HG02763 (cell line): ENCODE results near the gene TMEM132D.
A peak's percentile ranks its signal among the peaks of the same experiment; 100 is the strongest.
"Not testable (repeated sequence)": the region's sequence is repeated elsewhere in the genome, so short reads cannot be mapped to it uniquely, and the experiment has no call there.

Source experiments
- ATAC-seq: cut with Tn5 transposase; IDR thresholded peaks from one replicate; pipeline ENCODE4 v1.9.1; 2021; ENCODE audit warnings: mild to moderate bottlenecking, moderate library complexity; ENCODE audit not compliant: unreplicated experiment

The TMEM132D gene

GRCh38 chr12:129903956-129904829 is at the start of gene TMEM132D:
TMEM132D (minus strand) TSS chr12:129904025.
- ATAC-seq, result no peak

- no peak for ATAC-seq
Observed at GRCh38 chr12:129949651-129950050, 45.8 kb upstream of the TMEM132D start.

GRCh38 chr12:129941618-129942017 is 37.8 kb upstream of the TMEM132D start:
- ATAC-seq, result no peak

GRCh38 chr12:129938089-129938488 is 34.3 kb upstream of the TMEM132D start:
- ATAC-seq, result no peak

- no peak for ATAC-seq
Observed at GRCh38 chr12:129937426-129937825, 33.6 kb upstream of the TMEM132D start.

- no peak for ATAC-seq
Observed at GRCh38 chr12:129928643-129929042, 24.8 kb upstream of the TMEM132D start.

- ATAC-seq, result no peak
Observed at GRCh38 chr12:129927316-129927900, 23.6 kb upstream of the TMEM132D start.

GRCh38 chr12:129911428-129912049 is 7.7 kb upstream of the TMEM132D start:
- ATAC-seq, result peak; percentile 60

GRCh38 chr12:129909051-129910020 is 5.5 kb upstream of the TMEM132D start:
- no peak for ATAC-seq

GRCh38 chr12:129903092-129903945 is 506 bp downstream of the TMEM132D start:
- no peak for ATAC-seq

GRCh38 chr12:129902371-129903091 is 1.3 kb downstream of the TMEM132D start:
- ATAC-seq, result no peak

GRCh38 chr12:129901254-129901653 is 2.6 kb downstream of the TMEM132D start:
- no peak for ATAC-seq

- no peak for ATAC-seq
Observed at GRCh38 chr12:129900306-129900705, 3.5 kb downstream of the TMEM132D start.

GRCh38 chr12:129899045-129899444 is 4.8 kb downstream of the TMEM132D start:
- not testable (repeated sequence) for ATAC-seq

GRCh38 chr12:129893691-129894090 is 10.1 kb downstream of the TMEM132D start:
- ATAC-seq, result no peak

- ATAC-seq, result no peak
Observed at GRCh38 chr12:129887101-129887500, 16.7 kb downstream of the TMEM132D start.

- ATAC-seq, result no peak
Observed at GRCh38 chr12:129886541-129886940, 17.3 kb downstream of the TMEM132D start.

- no peak for ATAC-seq
Observed at GRCh38 chr12:129885287-129885686, 18.5 kb downstream of the TMEM132D start.

GRCh38 chr12:129877411-129877810 is 26.4 kb downstream of the TMEM132D start:
- no peak for ATAC-seq
